Uterus (tissue), 4 donors: ENCODE measurements around the gene LDHD. TPM values are rescaled to one million over a fixed set of nuclear protein-coding genes. Genes with fewer than 3 reads are reported as not detected.

Experiments used
- DNase-seq, 2 donors: peaks; one replicate each; pipeline ENCODE4 v3.0.0-alpha.2; 2019 to 2020
- H3K27ac ChIP-seq, 2 donors: fragments of 200-600 bp; sonication (generic); 1 replicate in 1 of 2; 2 replicates in 1 of 2; pipeline ENCODE4 v1.5.1; 2016 to 2018
- H3K27me3 ChIP-seq, 2 donors: fragments of 200-600 bp; sonication (generic); one replicate each; pipeline ENCODE4 v1.5.1; 2018 to 2019; ENCODE audit warnings: control low read depth in 1 of 2
- H3K36me3 ChIP-seq, 2 donors: fragments of 200-600 bp; sonication (generic); one replicate each; pipeline ENCODE4 v1.5.1; 2019; ENCODE audit warnings: control low read depth in 1 of 2
- H3K4me1 ChIP-seq, 2 donors: fragments of 200-600 bp; sonication (generic); one replicate each; pipeline ENCODE4 v1.5.1; 2018 to 2019; ENCODE audit warnings: control low read depth in 1 of 2
- H3K4me3 ChIP-seq, 2 donors: fragments of 200-600 bp; sonication (generic); 1 replicate in 1 of 2; 2 replicates in 1 of 2; pipeline ENCODE4 v1.5.1; 2018 to 2019; ENCODE audit warnings: mild to moderate bottlenecking in 1 of 2
- H3K9me3 ChIP-seq, 2 donors: fragments of 200-600 bp; sonication (generic); one replicate each; pipeline ENCODE4 v1.5.1; 2019; ENCODE audit warnings: control low read depth in 1 of 2
- CTCF ChIP-seq, 4 experiments: fragments of 200-600 bp in 2 of 4; fragments of 450-650 bp in 2 of 4; sonication (generic) in 2 of 4; IDR thresholded peaks; one replicate each; pipeline ENCODE4 v1.5.1; 2016 to 2019; ENCODE audit warnings: antibody characterized with exemption in 4 of 4, mild to moderate bottlenecking in 2 of 4, moderate library complexity in 1 of 4
- POLR2A ChIP-seq, 2 donors: fragments of 450-650 bp; IDR thresholded peaks; one replicate each; pipeline ENCODE4 v1.6.1; 2016; ENCODE audit warnings: antibody characterized with exemption in 2 of 2, mild to moderate bottlenecking in 1 of 2, moderate library complexity in 1 of 2
- intact Hi-C: fragments of 100-400 bp; cut with DNase I; formaldehyde crosslinking; loops from one replicate; pipeline ENCODE4 v1.15.1; 2023; ENCODE audit warnings: low total_unique reads
- total RNA-seq, 4 donors: library from RNA; depleted of rRNA in 3 of 4; stranded (reverse); fragments of >200 nt in 3 of 4; gene quantifications; one replicate each; pipeline versions ENCODE4 v1.1.0 to v1.2.4, GENCODE V29; 2014 to 2023
- donor health status: DM: yes; HTN: yes; CAD: no.

The LDHD gene
- total RNA-seq, 4 donors from 2014 or later, result 1.3 to 5.7 (median 3.3) TPM

GRCh38 chr16:75099738-75100602 lies 16.6 kb downstream of the LDHD start:
- H3K27me3 ChIP-seq, result no peaks in the 10 kb centered on the region
- peak overlapping the region in 1 of 2 donors; percentile 19 for H3K27ac ChIP-seq
- H3K36me3 ChIP-seq, result no peaks in the 10 kb centered on the region
- H3K4me1 ChIP-seq, result peaks cover 1 to 13% of the 10 kb centered on the region in 2 donors
- TF ChIP-seq CTCF (IDR thresholded peaks at IDR 0.05) (no peak), POLR2A (IDR thresholded peaks at IDR 0.05) (no peak)
- DNase-seq, result no peak
- H3K9me3 ChIP-seq, result no peaks in the 10 kb centered on the region
- intact Hi-C loops, result no loop called here
- H3K4me3 ChIP-seq, result no peak overlapping the region

- DNase-seq, result no peak
- peak overlapping the region in 1 of 2 donors; percentile 19 for H3K27ac ChIP-seq
Measured at GRCh38 chr16:75099075-75099667, 17.4 kb downstream of the LDHD start.

GRCh38 chr16:75097941-75098901 lies 18.4 kb downstream of the LDHD start:
- Histone ChIP-seq H3K36me3 (no peaks in the 10 kb centered on the region), H3K4me3 (no peak overlapping the region), H3K4me1 (peaks cover 0 to 13% of the 10 kb centered on the region in 2 donors), H3K27ac (peak overlapping the region in 1 of 2 donors; percentile 26), H3K9me3 (no peaks in the 10 kb centered on the region), H3K27me3 (no peaks in the 10 kb centered on the region)
- DNase-seq, result no peak
- intact Hi-C loops, result no loop called here
- TF ChIP-seq POLR2A (IDR thresholded peaks at IDR 0.05) (no peak), CTCF (IDR thresholded peaks at IDR 0.05) (no peak)

More at GRCh38 chr16:75099075-75099667, 17.4 kb downstream of the LDHD start:
- no peaks in the 10 kb centered on the region for H3K27me3 ChIP-seq
- H3K36me3 ChIP-seq, result no peaks in the 10 kb centered on the region
- H3K4me3 ChIP-seq, result no peak overlapping the region
- peaks cover 0 to 13% of the 10 kb centered on the region in 2 donors for H3K4me1 ChIP-seq
- no peaks in the 10 kb centered on the region for H3K9me3 ChIP-seq
- no peak for TF ChIP-seq CTCF (IDR thresholded peaks at IDR 0.05)
- TF ChIP-seq POLR2A (IDR thresholded peaks at IDR 0.05), result no peak
- intact Hi-C loops, result no loop called here

GRCh38 chr16:75097191-75097761 lies 19.3 kb downstream of the LDHD start:
- Histone ChIP-seq H3K4me1 (peaks cover 0 to 13% of the 10 kb centered on the region in 2 donors), H3K4me3 (no peak overlapping the region), H3K27ac (peak overlapping the region in 1 of 2 donors; percentile 48), H3K9me3 (no peaks in the 10 kb centered on the region), H3K36me3 (no peaks in the 10 kb centered on the region), H3K27me3 (no peaks in the 10 kb centered on the region)
- TF ChIP-seq CTCF (IDR thresholded peaks at IDR 0.05) (no peak), POLR2A (IDR thresholded peaks at IDR 0.05) (no peak)
- intact Hi-C loops, result no loop called here
- DNase-seq, result no peak
